ENCODE results near the gene ISG20L2.

GRCh38 chr1:156746406-156746727 is 17.8 kb upstream of the ISG20L2 start:
- TF ChIP-seq CTCF (IDR thresholded peaks at IDR 0.05; ENCODE audit: low read depth, low read length) (no peak), MYC (IDR thresholded peaks at IDR 0.05; ENCODE audit: low read depth, low read length) (no peak)
